GM18861 (cell line): ENCODE data around the gene PHC2.

ENCODE experiments used
- ATAC-seq: cut with Tn5 transposase; IDR thresholded peaks from one replicate; pipeline ENCODE4 v1.9.1; 2021; ENCODE audit not compliant: unreplicated experiment

PHC2 gene

DNA sequence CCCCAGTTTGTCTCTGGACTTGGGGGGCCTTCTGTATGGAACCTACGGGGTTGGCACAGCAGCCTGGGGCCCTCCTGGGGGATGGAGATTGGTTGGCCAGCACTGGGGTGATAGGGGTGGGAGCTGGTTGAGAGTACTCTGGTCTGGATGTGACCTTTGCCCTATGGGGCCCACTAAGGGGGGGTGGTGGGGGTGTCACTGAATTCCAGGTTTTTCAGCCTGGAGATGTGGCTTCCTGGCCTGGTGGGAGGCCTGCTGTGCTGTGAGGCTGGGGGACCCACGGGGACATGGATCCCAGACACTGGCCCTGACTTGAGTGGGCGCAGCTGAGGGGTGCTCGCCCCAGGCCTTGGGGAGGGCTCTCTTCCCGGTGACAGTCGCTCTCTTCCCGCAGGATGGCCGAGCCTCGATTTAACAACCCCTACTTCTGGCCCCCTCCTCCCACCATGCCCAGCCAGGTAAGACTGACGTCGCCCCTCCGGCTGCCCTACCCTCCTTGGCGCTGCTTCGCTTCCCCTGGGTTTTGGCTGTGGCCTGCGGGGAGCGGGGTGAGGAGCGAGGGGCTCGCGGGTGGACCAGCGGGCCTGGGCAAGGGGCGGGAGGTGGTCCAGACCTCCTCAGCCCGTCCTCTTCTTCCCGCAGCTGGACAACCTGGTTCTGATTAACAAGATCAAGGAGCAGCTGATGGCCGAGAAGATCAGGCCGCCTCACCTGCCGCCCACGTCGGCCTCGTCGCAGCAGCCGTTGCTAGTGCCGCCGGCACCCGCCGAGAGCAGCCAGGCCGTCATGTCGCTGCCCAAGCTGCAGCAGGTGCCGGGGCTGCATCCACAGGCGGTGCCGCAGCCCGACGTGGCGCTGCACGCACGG lies 155.0 kb downstream of the PHC2 start:
- ATAC-seq = no peak

DNA sequence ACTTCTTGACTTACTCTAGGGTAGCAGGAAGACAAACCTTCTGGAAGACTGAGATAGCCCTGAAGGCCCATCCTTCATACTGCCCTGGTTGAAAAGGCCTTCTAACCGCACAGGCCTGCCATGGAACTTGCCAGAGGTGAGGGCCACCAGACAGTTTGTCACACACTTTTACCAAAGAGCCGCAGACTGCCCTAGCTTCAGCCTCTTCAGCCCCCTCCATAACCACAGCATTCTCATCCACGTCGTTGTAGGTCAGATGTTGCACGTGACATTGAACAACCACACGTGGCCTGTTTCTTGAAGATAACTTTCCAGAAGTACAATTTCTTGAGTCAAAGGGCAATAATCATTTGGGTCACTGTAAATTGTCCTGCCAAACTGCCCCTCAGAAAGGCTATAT lies 155.7 kb downstream of the PHC2 start:
- ATAC-seq = no peak

DNA sequence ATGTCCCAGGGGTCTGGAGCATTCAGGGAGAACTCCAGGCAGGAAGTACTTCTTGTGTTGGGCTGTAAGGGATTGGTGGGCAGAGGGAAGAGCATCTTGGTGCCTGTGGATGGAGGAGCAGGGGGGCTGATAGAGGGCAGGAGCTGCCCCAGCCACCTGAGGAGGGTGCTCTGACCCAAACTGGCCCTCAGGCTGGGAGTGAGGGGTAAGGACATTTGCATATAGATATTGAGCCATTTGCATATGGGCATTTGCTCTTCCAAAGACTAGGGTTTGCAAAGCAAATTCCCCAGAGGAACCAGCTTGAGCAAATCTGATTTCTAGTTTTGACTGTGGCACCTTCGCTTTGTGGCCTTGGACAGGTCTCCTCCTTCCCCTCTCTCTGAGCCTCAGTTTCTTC lies 156.4 kb downstream of the PHC2 start:
- ATAC-seq = no peak

DNA sequence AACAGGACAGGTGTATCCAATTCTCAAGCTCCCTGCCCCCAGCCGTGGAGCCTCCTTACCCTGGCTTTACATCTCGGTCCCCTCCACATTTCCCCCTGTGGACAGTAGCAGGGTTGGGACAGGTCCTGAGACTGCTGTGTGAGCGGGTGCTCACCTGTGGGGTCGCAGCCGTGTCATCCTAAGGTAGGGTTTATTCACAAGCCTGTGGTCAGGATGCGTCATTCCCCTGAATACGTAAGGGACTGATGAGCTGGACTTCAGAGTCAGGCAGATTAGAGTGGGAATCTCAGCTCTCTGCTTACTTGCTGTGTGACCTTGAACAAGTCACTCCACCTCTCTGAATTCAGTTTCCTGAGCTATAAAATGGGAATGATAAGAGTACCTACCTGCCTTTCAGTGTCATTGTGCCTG lies 156.9 kb downstream of the PHC2 start:
- ATAC-seq = no peak
